ENCODE results near the gene GARNL3. TPM values are rescaled to one million over a fixed set of nuclear protein-coding genes. Genes with fewer than 3 reads are reported as not detected.

The GARNL3 gene
- total RNA-seq, 6 experiments from 2014 or later, result 4.4 to 9.7 (median 6.1) TPM

DNA sequence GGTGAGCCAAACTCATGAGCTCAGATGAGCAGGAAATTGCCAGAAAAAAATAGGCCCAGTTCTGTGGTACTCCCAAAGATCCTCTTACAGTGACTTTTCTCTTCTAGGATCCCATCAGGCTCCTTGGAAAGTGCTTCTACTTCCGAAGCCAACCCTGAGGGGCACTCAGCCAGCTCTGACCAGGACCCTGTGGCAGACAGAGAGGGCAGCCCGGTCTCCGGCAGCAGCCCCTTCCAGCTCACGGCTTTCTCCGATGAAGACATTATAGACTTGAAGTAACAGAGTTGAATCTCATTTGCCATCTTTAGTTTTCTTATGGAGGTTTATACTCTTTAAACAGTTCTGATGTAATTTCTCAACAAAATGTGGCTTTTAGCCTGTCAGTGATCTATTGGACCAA is 128.4 kb downstream of the GARNL3 start:
- no peak for TF ChIP-seq POLR2A (IDR thresholded peaks at IDR 0.05)
- no peak for TF ChIP-seq CTCF (IDR thresholded peaks at IDR 0.05)
- H3K4me1 ChIP-seq, result peaks cover 0 to 11% (median 0%) of the 10 kb centered on the region in 4 donors
- H3K27ac ChIP-seq, result no peak overlapping the region
- no peak for ATAC-seq
- H3K27me3 ChIP-seq, result no peaks in the 10 kb centered on the region
- H3K9me3 ChIP-seq, result no peaks in the 10 kb centered on the region
- DNase-seq, result no peak
- intact Hi-C loops (cut with DNase I), result loop anchor here in 1 of 2 donors (5.0 kb wide), 1 partner anchor 51 kb away; no protein-coding TSS in a partner anchor
- no peak overlapping the region for H3K4me3 ChIP-seq
- WGBS (ENCODE audit: insufficient coverage, low coverage, low lambda C conversion rate, missing lambda C conversion rate), result no CpG with 5 or more reads among the region's 5 CpGs
- H3K36me3 ChIP-seq, result no peaks in the 10 kb centered on the region

DNA sequence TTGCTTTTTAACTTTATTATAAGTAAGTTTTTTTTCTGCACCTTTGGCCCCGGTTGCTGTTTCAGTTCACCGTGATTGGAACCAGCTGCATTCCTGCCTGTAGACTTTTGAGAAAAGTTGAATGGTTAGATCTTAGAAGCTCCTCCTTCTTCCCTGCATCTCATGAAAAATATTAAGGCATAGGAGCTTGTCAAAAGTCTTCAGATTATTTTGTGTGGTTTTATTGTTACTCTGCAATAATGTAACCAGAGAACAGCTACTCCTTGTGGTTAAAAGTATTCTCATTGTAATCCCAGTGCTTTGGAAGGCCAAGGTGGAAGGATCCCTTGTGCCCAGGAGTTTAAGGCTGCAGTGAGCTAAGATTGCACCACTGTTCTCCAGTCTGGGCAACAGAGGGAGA is 129.1 kb downstream of the GARNL3 start:
- intact Hi-C loops (cut with DNase I), result loop anchor here in 1 of 2 donors (5.0 kb wide), 1 partner anchor 51 kb away; no protein-coding TSS in a partner anchor
- ATAC-seq (no peak), DNase-seq (no peak)
- Histone ChIP-seq H3K9me3 (no peaks in the 10 kb centered on the region), H3K27me3 (no peaks in the 10 kb centered on the region), H3K4me3 (no peak overlapping the region), H3K4me1 (peaks cover 0 to 16% (median 0%) of the 10 kb centered on the region in 4 donors), H3K36me3 (no peaks in the 10 kb centered on the region), H3K27ac (no peak overlapping the region)
- whole genome bisulfite sequencing (ENCODE audit: insufficient coverage, low coverage, low lambda C conversion rate, missing lambda C conversion rate), result 64% methylated on average over 2 of the region's 2 CpGs
- TF ChIP-seq POLR2A (IDR thresholded peaks at IDR 0.05), result no peak
- no peak for TF ChIP-seq CTCF (IDR thresholded peaks at IDR 0.05)

DNA sequence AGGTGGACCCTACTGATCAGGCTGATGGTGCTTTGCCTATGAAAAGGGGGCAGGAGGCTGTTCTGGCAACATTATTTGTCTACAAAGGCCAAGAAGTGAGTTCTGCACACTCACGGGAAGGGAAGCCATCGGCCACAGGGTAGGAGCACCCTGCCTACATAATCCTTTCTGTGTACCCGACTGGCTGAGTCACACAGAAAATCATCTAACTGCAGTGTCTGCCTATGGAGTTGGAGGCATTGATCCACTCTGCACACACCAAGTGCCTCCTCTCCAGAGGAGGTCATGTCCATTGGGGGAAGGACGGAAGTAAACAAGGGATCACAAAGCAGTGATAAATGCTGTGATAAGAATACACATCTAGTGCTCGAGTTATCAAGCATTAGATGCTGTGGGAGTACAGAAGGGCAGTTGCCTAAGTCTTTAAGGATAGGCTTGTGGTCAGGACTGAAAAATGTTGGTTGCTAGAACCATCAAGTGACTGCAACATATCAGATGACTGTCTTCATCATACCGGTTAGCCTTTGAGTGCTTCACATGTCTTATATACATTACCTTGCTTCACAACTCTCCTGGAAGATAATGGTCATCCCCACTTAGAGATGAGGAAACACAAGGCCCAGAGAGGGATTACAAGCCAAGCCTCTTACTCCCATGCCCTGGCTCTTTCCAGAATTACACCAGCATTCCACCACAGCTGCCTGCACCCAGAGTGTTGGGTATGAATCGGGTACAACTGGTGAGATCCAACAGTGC is 131.1 kb downstream of the GARNL3 start:
- intact Hi-C loops (cut with DNase I), result no loop called here
- WGBS (ENCODE audit: insufficient coverage, low coverage, low lambda C conversion rate, missing lambda C conversion rate), result 84% methylated on average over 6 of the region's 7 CpGs
- no peak for ATAC-seq
- TF ChIP-seq POLR2A (IDR thresholded peaks at IDR 0.05) (no peak), CTCF (IDR thresholded peaks at IDR 0.05) (no peak)
- Histone ChIP-seq H3K9me3 (no peaks in the 10 kb centered on the region), H3K27me3 (no peaks in the 10 kb centered on the region), H3K4me3 (peak overlapping the region in 2 of 3 donors; percentile 53 to 61), H3K4me1 (peaks cover 0 to 13% (median 0%) of the 10 kb centered on the region in 4 donors), H3K36me3 (peaks cover 0 to 3% (median 0%) of the 10 kb centered on the region in 4 donors), H3K27ac (no peak overlapping the region)
- no peak for DNase-seq

GRCh38 chr9:127396253-127396807 is 131.8 kb downstream of the GARNL3 start:
- Histone ChIP-seq H3K4me3 (peak overlapping the region; percentile 53 to 61 (median 59)), H3K27ac (no peak overlapping the region), H3K27me3 (no peaks in the 10 kb centered on the region), H3K36me3 (peaks cover 0 to 5% (median 0%) of the 10 kb centered on the region in 4 donors), H3K4me1 (peaks cover 0 to 13% (median 0%) of the 10 kb centered on the region in 4 donors), H3K9me3 (no peaks in the 10 kb centered on the region)
- TF ChIP-seq POLR2A (IDR thresholded peaks at IDR 0.05) (peak; percentile 5), CTCF (IDR thresholded peaks at IDR 0.05) (no peak)
- intact Hi-C loops (cut with DNase I), result no loop called here
- 12% methylated on average over 14 of the region's 27 CpGs for WGBS (ENCODE audit: insufficient coverage, low coverage, low lambda C conversion rate, missing lambda C conversion rate)
- ATAC-seq, result peak in 1 of 4 donors; percentile 5
- DNase-seq, result no peak

Measured in right lobe of liver (tissue), 6 donors.